HG03135 (cell line): Measurements from ENCODE around the gene IFIT1B.
A peak's percentile ranks its signal among the peaks of the same experiment; 100 is the strongest.
"Not testable (repeated sequence)": the region's sequence is repeated elsewhere in the genome, so short reads cannot be mapped to it uniquely, and the experiment has no call there.

Experiments used
- ATAC-seq: cut with Tn5 transposase; IDR thresholded peaks from one replicate; pipeline ENCODE4 v1.9.1; 2021; ENCODE audit warnings: mild to moderate bottlenecking, moderate library complexity; ENCODE audit not compliant: unreplicated experiment

Gene IFIT1B

DNA sequence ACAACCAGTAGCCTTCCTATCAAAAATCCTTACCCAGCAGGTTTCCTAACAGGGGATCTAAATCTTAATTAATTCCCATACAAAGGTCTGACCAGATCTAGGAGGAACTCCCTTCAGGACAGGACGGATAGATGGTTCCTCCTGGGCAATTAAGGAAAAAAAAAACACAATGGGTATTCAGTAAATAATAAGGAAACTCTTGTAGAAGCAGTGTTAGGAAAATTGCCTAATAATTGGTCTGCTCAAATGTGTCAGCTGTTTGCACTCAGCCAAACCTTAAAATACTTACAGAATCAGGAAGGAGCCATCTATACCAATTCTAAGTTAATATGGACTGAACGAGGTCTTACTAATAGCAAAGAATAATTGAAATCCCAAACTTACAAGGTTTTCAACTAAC is 33.3 kb downstream of the IFIT1B start:
- not testable (repeated sequence) for ATAC-seq

DNA sequence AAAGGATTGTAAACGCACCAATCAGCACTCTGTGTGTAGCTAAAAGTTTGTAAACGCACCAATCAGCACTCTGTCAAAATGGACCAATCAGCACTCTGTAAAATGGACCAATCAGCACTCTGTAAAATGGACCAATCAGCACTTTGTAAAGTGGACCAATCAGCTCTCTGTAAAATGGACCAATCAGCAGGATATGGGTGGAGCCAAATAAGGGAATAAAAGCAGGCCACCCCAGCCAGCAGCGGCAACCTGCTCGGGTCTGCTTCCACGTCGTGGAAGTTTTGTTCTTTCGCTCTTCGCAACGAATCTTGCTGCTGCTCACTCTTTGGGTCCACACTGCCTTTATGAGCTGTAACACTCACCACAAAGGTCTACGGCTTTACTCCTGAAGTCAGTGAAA is 34.4 kb downstream of the IFIT1B start:
- ATAC-seq = not testable (repeated sequence)

DNA sequence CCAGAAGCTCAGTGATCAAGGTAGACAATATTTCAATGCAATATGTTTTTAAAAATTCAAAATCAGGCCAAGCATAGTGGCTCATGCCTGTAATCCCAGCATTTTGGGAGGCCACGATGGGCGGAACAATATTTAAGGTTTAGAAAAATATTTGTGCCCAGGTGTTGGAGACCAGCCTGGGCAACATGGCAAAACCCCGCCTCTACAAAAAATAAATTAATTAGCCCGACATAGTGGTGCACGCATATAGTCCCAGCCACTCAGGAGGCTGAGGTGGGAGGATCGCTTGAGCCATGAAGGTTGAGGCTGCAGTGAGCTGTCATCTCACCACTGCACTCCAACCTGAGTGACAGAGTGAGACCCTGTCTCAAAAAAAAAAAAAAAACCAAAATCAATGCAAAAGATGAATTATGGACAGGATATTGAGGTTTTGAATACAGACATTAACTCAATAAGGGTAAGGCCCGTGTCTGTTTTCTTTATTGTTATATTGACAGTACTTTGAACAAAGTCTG is 35.6 kb downstream of the IFIT1B start:
- ATAC-seq = no peak

DNA sequence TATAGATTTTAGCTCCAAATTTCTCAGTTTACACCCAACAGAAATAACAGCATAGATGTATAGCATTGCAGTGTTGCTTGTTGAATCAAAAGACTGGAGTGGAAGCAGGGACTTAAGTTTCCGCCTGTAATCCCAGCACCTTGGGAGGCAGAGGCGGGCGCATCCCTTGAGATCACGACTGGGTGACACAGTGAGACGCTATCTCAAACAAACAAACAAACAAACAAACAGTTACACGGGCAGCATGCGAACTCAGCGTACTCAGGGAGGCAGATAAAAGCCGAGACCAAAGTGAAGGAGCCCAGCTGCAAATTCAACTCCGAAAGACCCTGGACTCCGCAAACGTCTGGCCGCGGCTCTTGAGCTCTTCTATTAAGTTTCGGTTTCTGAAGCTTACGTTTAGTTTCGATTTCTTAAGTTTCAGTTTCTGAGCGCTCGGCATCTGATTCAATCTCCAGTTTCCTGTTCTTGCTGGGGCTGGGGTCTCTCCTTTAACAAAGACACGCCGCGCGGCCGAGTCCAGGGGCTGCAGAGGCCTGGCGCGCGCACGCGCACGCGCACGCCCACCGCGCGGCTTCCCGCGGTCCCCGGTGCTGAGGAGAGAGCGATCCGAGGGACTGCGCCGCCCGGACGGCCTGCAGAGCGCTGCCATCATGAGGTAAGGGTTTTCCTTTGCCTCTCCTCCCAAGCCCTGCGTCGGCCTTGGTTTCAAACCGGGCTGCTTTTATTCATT is 36.5 kb downstream of the IFIT1B start, which contains the start of gene IFIT5:
IFIT5 (plus strand) TSS at position 423 of the 733 bp plus-strand sequence; CDS start at position 654, 231 bp downstream.
- ATAC-seq = peak; percentile 84

DNA sequence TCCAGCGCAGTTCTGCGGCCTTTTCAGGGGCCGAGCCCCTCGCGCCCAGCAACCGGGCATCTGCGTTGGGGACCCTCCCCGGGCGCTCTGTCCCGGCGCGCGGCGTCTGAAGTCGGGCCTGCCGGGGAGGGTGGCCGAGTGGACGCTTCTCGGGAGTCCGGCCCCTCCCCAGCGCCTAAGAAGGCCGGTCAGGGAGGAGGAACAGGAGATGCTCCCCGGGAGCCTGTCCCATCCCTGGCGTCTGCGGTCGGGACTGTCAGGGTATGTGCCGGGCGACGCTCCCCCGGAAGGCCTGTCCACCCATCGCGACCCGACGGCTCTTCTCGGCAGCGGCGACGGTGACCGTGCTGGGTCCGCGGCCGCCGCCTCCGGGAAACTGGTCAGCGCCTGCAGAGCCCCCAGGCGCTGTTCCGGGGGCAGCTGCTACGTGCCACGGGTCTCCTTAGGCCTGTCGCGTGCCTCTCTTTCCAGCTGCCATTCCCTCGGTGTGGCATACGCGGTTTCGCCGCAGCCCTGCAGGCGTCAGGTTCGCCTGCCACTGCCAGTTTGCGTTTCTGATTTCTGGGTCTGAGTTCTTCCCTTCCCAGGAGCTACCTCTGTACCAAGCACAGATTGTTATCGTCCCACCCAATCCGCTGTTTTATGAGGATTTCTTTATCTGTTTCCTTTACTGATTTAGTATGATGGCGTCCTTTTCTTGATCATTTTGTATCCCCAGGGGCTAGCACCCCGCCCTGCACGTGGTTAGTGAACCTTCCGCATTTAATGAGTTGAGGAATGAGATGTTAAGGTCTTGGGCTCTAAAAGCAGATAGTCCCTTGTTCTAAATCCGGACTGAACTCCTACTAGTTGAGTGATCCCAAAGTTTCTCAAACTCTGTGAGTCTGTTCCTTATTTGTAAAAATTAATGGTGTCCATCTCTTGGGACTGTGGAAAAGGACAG is 37.3 kb downstream of the IFIT1B start:
- ATAC-seq = peak; percentile 35

DNA sequence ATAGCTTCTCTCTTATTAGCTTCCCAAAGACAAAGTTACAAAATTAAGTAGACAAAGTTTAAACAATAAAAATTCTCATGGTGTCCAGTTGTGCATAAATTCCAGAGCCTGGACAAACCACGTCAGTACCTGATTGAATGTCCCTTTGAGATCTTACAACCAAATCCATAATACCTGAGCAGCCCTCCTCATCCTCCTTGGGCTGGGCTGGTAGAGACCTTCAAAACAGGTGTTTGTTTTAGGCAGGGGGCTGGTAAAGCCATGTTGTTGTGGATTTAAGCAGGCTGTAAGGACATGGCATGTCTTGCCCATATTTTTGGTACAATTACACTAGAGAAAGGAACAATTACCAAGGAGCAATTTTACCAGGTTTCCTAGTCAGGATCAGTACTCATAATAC is 38.6 kb downstream of the IFIT1B start:
- no peak for ATAC-seq

DNA sequence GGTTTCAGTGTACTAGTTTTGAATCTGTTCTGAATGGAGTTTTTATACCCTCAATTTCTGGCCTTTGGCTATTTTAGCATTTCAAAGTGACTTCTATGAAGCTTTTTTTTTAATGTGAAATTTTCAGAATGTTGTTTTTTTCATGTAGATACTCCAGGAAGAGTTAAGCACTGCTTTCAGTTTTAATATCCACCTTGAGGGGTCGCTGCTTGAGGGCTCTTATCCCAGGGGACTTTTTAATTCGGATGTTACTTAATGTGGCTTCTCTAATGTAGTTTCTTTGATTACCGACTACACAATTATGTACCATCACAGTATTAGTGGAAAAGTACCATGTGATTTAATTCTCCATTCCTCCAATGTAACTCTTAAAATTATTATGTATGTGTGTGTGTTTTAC is 41.7 kb downstream of the IFIT1B start:
- ATAC-seq = no peak

DNA sequence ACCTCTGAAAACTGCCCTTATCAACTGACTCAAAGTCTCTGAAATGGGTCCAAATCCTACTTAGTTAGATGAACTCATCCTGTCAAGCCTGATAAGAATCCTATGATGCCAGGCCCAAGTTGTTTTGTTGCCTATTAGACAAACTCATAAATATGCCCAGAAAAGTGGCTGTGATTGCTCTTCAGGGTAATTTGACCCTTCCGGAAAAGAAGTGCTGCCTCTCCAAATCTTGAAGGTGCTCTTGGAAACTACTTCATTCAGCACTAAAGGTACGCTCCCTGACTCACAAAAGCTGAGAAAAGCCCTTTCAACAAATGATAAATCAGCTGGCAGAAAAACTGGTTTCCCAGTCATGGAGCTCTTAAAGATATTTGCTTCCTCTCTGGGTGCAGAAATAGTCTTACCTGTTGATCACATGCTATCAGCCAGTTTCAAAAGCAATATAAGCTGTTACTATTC is 43.2 kb downstream of the IFIT1B start:
- no peak for ATAC-seq

DNA sequence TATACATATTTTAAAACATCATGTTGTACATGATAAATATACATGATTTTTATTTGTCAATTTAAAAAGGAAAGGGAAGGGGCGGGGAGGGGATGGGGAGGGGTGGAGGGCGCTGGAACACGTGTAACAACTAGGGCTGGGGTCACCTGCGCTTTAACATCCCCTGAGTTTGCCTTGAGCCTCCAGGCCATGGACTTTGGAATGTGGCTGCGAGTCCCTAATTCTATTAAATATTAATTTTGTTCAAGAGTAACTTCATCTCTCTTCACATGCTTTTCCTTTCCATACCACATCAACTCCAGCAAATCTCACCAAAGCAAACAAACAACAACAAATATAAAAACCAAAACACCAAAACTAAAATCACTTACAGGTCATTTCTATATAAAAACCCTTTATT is 47.1 kb downstream of the IFIT1B start:
- ATAC-seq = no peak

DNA sequence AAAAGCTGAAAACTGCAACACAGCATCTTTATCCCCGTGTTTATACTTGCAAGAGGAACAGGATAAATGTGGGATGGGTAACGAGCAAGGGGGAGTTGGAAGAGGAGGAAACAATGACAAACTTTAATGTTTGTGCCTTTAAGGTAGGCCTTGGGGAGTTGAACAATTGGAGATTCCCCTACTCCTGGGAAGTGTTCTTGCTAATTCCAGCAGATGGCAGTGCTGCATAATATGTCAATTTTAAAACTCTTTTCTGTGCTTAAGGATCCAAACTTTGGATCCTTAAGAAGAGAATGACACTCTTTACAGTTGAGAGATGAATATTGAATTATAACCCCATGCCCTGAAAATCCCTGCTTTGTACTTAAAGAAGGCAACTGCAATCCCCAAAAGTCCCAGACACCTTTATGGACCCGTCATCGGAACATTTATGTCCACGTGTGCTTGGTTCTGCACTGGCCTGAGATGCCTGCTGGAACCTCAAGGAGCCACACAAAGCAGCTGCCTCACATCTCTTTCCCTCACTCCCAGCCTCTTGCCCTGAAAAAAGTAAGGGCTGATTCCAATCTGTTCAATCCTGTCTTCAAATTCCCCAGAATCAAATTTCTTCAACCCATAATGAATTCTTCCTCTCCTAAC is 48.5 kb downstream of the IFIT1B start:
- ATAC-seq = no peak

DNA sequence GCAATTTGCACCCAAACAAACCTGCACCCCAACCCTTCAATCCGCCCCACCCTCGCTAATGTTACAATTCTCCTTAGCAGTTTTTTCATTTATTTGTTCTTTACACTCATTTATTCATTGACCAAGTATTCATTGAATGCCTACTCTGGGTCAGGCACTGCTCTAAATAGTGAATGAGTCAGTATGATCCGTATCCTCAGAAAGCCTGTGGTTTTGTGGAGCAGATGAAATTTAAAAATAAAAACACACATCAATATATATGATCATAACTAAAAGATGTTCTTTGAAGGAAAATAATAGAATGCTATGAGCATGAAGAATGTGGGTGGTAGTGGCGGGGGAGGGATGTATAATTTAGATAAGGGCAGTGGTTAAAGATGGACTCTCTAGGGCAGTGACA is 49.8 kb downstream of the IFIT1B start:
- no peak for ATAC-seq

DNA sequence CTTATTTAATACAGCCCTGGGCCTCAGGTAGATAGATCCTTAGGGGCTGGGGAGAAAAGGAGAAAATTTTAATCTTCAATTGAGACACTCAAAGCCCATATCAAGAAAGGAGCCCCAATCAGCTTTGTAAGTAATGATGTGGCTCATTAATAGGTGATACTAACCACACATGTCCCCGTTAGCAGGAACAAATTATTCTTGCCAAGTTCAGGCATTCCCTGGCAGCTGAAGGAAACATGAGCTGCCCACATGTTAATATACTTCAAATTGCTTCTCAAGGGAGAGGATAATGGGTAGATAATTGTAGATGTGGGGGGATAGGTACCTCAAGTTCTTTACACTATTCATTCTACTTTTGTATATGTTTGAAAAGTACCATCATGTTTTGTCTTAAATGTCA is 51.0 kb downstream of the IFIT1B start:
- no peak for ATAC-seq

DNA sequence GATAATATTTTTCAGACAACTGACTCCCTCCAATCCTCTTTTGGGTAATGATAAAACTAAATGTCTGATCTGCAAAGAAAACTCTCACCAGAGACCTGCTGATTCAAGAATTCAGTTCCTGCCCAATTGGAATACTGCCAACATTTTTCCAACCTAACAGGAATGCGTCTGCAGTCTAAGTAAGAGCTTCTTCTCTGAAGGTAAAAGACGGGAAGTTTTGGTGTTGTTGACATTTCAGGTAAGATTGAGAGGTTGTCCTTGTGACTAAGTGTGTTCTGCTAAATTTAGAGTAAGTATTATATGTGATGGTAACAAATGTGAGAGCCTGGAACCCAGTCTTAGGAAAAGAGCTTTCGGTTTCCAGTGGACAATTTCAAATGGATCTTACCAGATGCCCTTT is 54.1 kb downstream of the IFIT1B start:
- ATAC-seq = no peak
